ENCODE data around the gene SLC28A2.
"Not testable (repeated sequence)": the region's sequence is repeated elsewhere in the genome, so short reads cannot be mapped to it uniquely, and the experiment has no call there.

DNA sequence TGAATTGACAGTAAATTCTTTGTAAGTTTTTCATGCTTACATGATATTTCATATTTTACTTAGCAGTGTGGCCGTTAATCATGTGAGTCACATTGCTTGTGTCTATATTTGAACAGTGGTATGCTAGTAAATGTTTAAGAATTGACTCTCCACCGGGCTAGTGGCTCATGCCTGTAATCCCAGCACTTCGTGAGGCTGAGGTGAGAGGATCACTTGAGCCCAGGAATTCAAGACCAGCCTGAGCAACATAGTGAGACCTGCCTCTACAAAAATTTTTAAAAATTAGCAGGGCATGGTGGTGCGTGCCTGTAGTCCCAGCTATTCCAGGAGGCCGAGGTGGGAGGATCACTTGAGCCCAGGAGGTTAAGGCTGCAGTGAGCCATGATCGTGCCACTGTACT lies 2.8 kb downstream of the SLC28A2 start:
- not testable (repeated sequence) for TF ChIP-seq SUZ12 (IDR thresholded peaks at IDR 0.05); SP1 (IDR thresholded peaks at IDR 0.05); ELF4 (IDR thresholded peaks at IDR 0.05); FOXA1 (IDR thresholded peaks at IDR 0.05); NFRKB (IDR thresholded peaks at IDR 0.05); FOXM1 (IDR thresholded peaks at IDR 0.05; ENCODE audit: borderline replicate concordance); ZNF384 (IDR thresholded peaks at IDR 0.05); TARDBP (IDR thresholded peaks at IDR 0.05); BHLHE40 (IDR thresholded peaks at IDR 0.05; ENCODE audit: borderline replicate concordance); FOXK2 (IDR thresholded peaks at IDR 0.05); LEF1 (IDR thresholded peaks at IDR 0.05; ENCODE audit: borderline replicate concordance); CTBP1 (IDR thresholded peaks at IDR 0.05; ENCODE audit: borderline replicate concordance)
